ENCODE data around the gene LRP8. TPM values are rescaled to one million over a fixed set of nuclear protein-coding genes. Genes with fewer than 3 reads are reported as not detected.

The LRP8 gene
- total and polyA plus RNA-seq, 10 donors, result 1.7 to 14.4 (median 5.5) TPM

DNA sequence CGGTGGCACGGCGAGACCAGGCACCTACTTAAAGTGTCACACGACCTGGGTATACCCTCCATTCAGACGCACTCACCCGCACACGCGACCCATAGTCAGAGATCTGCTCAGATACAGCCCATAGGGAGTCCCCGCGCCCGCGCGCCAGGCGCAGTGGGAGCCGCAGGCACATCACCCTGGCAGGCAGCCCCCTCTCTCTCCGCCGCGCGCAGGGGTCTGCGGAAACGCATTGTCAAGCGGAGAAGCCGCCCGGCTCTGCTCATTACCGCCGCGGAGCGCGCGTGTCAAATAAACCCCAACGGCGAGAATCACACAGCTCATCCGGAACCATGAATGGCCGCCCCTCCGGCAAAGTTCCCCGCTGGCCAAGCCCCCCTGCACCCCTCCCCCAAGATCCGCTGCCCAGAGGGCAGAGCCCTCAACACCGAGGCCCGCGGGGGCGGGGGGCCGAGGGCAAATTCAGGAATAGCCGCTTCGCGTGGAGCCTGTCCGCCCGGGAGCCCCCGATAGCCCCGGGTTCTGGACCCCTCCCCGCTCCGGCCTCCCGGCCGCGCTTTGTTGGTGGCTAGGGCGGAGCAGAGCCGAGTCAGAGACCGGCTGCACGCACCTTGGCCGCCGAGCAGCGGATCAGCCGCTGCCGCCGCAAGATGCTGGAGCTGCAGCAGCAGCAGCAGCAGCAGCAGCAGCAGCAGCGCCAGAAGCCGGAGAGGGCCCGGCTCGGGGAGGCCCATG is 522 bp downstream of the LRP8 start:
- Histone ChIP-seq H3K4me3 (peak overlapping the region; percentile 78 to 98 (median 90)), H3K9me3 (no peaks in the 10 kb centered on the region), H3K27me3 (replicated peaks in 1 of 7) (no peaks in the 10 kb centered on the region), H3K4me1 (peaks cover 11 to 43% (median 33%) of the 10 kb centered on the region in 6 donors), H3K36me3 (peaks cover 0 to 15% (median 0%) of the 10 kb centered on the region in 6 donors), H3K27ac (peak overlapping the region in 5 of 8 donors; percentile 51 to 88 (median 80))
- TF ChIP-seq POLR2AphosphoS5 (IDR thresholded peaks at IDR 0.05), result no peak
- TF ChIP-seq, protein P1, sequence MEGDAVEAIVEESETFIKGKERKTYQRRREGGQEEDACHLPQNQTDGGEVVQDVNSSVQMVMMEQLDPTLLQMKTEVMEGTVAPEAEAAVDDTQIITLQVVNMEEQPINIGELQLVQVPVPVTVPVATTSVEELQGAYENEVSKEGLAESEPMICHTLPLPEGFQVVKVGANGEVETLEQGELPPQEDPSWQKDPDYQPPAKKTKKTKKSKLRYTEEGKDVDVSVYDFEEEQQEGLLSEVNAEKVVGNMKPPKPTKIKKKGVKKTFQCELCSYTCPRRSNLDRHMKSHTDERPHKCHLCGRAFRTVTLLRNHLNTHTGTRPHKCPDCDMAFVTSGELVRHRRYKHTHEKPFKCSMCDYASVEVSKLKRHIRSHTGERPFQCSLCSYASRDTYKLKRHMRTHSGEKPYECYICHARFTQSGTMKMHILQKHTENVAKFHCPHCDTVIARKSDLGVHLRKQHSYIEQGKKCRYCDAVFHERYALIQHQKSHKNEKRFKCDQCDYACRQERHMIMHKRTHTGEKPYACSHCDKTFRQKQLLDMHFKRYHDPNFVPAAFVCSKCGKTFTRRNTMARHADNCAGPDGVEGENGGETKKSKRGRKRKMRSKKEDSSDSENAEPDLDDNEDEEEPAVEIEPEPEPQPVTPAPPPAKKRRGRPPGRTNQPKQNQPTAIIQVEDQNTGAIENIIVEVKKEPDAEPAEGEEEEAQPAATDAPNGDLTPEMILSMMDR (IDR thresholded peaks at IDR 0.05 in 8 of 11, conservative IDR thresholded peaks at IDR 0.05 in 3 of 11), result no peak
- intact Hi-C loops (cut with DNase I; ENCODE audit: low total_unique reads), result no loop called here
- WGBS, 5 donors, result 0 to 1% (median 1%) methylated on average over 14 to 68 of the region's 68 CpGs
- DNase-seq, result peak; percentile 90

DNA sequence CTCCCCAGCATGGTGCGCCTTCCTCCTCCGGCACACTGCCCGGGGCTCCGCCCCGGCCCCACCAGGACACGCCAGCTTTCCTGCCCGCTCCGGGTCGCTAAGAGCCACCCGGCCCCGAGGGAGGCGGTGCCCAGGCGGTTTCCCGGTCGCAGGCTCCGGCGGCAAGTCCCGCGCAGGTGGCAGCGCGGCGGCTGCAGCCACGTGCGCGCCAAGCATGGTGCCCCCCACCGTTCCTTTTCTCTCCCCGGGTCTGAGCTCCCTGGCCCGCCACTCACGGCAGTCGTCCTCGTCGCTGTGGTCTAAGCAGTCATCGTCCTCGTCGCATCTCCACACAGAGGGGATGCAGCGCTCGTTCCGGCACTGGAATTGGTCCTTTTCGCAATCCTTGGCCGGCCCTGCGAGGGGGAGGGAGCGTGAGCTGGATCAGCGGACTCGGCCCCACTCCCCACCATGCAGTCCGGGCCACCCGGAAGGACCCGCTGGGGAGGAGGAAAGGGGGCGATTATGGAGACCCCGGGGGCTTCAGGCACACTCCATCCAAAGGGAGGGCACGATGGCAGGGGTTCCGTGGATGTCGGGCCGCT is 1.2 kb downstream of the LRP8 start:
- Histone ChIP-seq H3K27me3 (replicated peaks in 1 of 7) (no peaks in the 10 kb centered on the region), H3K4me1 (peaks cover 11 to 43% (median 33%) of the 10 kb centered on the region in 6 donors), H3K9me3 (no peaks in the 10 kb centered on the region), H3K27ac (peak overlapping the region in 7 of 8 donors; percentile 0 to 88 (median 69)), H3K36me3 (peaks cover 0 to 17% (median 0%) of the 10 kb centered on the region in 6 donors), H3K4me3 (peak overlapping the region; percentile 78 to 98 (median 90))
- intact Hi-C loops (cut with DNase I; ENCODE audit: low total_unique reads), result no loop called here
- 0 to 1% (median 0%) methylated on average over 35 to 53 of the region's 53 CpGs for WGBS, 5 donors
- TF ChIP-seq POLR2A (IDR thresholded peaks at IDR 0.05) (no peak), POLR2AphosphoS5 (IDR thresholded peaks at IDR 0.05) (no peak)
- TF ChIP-seq, protein P1 (IDR thresholded peaks at IDR 0.05 in 8 of 11, conservative IDR thresholded peaks at IDR 0.05 in 3 of 11), result no peak
- DNase-seq, result peak; percentile 85

GRCh38 chr1:53326088-53326597 is 1.7 kb downstream of the LRP8 start:
- TF ChIP-seq, protein P1 (IDR thresholded peaks at IDR 0.05 in 8 of 11, conservative IDR thresholded peaks at IDR 0.05 in 3 of 11), result peak in 1 of 11 experiments; percentile 12
- TF ChIP-seq POLR2AphosphoS5 (IDR thresholded peaks at IDR 0.05) (peak; percentile 63 to 80 (median 74)), POLR2A (IDR thresholded peaks at IDR 0.05) (no peak)
- H3K9me3 ChIP-seq, result no peaks in the 10 kb centered on the region
- H3K4me1 ChIP-seq, result peaks cover 11 to 43% (median 33%) of the 10 kb centered on the region in 6 donors
- intact Hi-C loops (cut with DNase I; ENCODE audit: low total_unique reads), result no loop called here
- 0 to 1% (median 0%) methylated on average over 13 to 42 of the region's 42 CpGs for WGBS, 5 donors
- H3K36me3 ChIP-seq, result peaks cover 0 to 23% (median 0%) of the 10 kb centered on the region in 6 donors
- peak overlapping the region; percentile 0 to 88 (median 66) for H3K27ac ChIP-seq
- peak overlapping the region; percentile 78 to 98 (median 90) for H3K4me3 ChIP-seq
- DNase-seq, result peak; percentile 98
- no peaks in the 10 kb centered on the region for H3K27me3 ChIP-seq (replicated peaks in 1 of 7)

Measured in spleen (tissue), 11 donors.